Endodermal cell (in vitro differentiated cells): ENCODE measurements around the gene PDE10A. TPM values are rescaled to one million over a fixed set of nuclear protein-coding genes. Genes with fewer than 3 reads are reported as not detected.

ENCODE experiments used
- DNase-seq: peaks from one replicate; pipeline ENCODE4 v3.0.0-alpha.2; 2017
- H3K27ac ChIP-seq: 2 replicates; pipeline ENCODE4 v1.5.1; 2013; ENCODE audit warnings: mild to moderate bottlenecking, low read depth, low read length, moderate library complexity
- H3K27me3 ChIP-seq: 2 replicates; pipeline ENCODE4 v1.6.1; 2013; ENCODE audit warnings: mild to moderate bottlenecking, low read length, moderate library complexity; ENCODE audit not compliant: insufficient read depth, control insufficient read depth, poor library complexity, severe bottlenecking
- H3K36me3 ChIP-seq: 2 replicates; pipeline ENCODE4 v1.7.0; 2013; ENCODE audit warnings: mild to moderate bottlenecking, low read length, moderate library complexity; ENCODE audit not compliant: control insufficient read depth, insufficient read depth
- H3K4me1 ChIP-seq: one replicate; pipeline ENCODE4 v1.7.0; 2013; ENCODE audit warnings: low read length; ENCODE audit not compliant: control insufficient read depth, insufficient read depth
- H3K4me3 ChIP-seq: 2 replicates; pipeline ENCODE4 v1.5.1; 2013; ENCODE audit warnings: mild to moderate bottlenecking, low read length, moderate library complexity
- H3K9ac ChIP-seq: 2 replicates; pipeline ENCODE4 v1.6.1; 2013; ENCODE audit warnings: mild to moderate bottlenecking, low read length, moderate library complexity; ENCODE audit not compliant: poor library complexity, severe bottlenecking; ENCODE audit errors: extremely low read depth
- H3K9me3 ChIP-seq: 2 replicates; pipeline ENCODE4 v1.6.1; 2013; ENCODE audit warnings: mild to moderate bottlenecking, low read length, moderate library complexity; ENCODE audit not compliant: control insufficient read depth
- H3K27ac Mint-ChIP-seq: 2 replicates; pipeline ENCODE4 v1.8.0; 2020; ENCODE audit warnings: mixed read lengths
- H3K27me3 Mint-ChIP-seq: 2 replicates; pipeline ENCODE4 v1.8.0; 2021; ENCODE audit warnings: mild to moderate bottlenecking, mixed read lengths; ENCODE audit not compliant: insufficient read depth
- H3K36me3 Mint-ChIP-seq: 2 replicates; pipeline ENCODE4 v1.8.0; 2020; ENCODE audit warnings: low read depth, mixed read lengths
- H3K4me1 Mint-ChIP-seq: 2 replicates; pipeline ENCODE4 v1.8.0; 2020; ENCODE audit warnings: mixed read lengths
- H3K4me3 Mint-ChIP-seq: 2 replicates; pipeline ENCODE4 v1.8.0; 2020; ENCODE audit warnings: mild to moderate bottlenecking, moderate library complexity, mixed read lengths
- H3K9me3 Mint-ChIP-seq: 2 replicates; pipeline ENCODE4 v1.8.0; 2020; ENCODE audit warnings: mild to moderate bottlenecking, mixed read lengths
- CTCF ChIP-seq: fragments of 200-600 bp; sonication (generic); conservative IDR thresholded peaks from 2 replicates; pipeline ENCODE4 v1.5.0; 2021; ENCODE audit warnings: antibody characterized with exemption, mild to moderate bottlenecking
- WGBS, 2 experiments: methylation state at CpG; one replicate each; pipeline versions ENCODE4 v1.1.5 to v1.1.7; 2013; ENCODE audit warnings: missing lambda C conversion rate in 2 of 2, mixed read lengths in 1 of 2; ENCODE audit not compliant: insufficient coverage in 1 of 2, insufficient read length in 1 of 2; 5-methylcytosine and 5-hydroxymethylcytosine counted together
- total RNA-seq, 2 donors: library from RNA; stranded (reverse); fragmentation: NEBNext Ultra II Directional in 1 of 2; extraction: Animal tissue kit (Norgen Biotek cat#: 25700) in 1 of 2; gene quantifications; 2 replicates in 1 of 2; 3 replicates in 1 of 2; pipeline ENCODE4 v1.2.1, GENCODE V29; 2021

The PDE10A gene
- total RNA-seq, 2 donors from 2014 or later, result 22.8 to 27.8 TPM

GRCh38 chr6:165665384-165665672, 2.3 kb upstream of the PDE10A start:
- Mint-ChIP-seq H3K36me3 (no peaks in the 10 kb centered on the region), H3K4me1 (peaks cover 37% of the 10 kb centered on the region), H3K27me3 (peaks cover 48% of the 10 kb centered on the region), H3K9me3 (no peaks in the 10 kb centered on the region), H3K4me3 (no peak overlapping the region), H3K27ac (no peak overlapping the region)
- H3K9me3 ChIP-seq, result no peaks in the 10 kb centered on the region
- peaks cover 20% of the 10 kb centered on the region for H3K4me1 ChIP-seq
- TF ChIP-seq CTCF, result no peak
- H3K27me3 ChIP-seq, result peaks cover 38% of the 10 kb centered on the region
- H3K27ac ChIP-seq, result no peak overlapping the region
- DNase-seq, result no peak
- H3K36me3 ChIP-seq, result no peaks in the 10 kb centered on the region
- no peak overlapping the region for H3K9ac ChIP-seq
- H3K4me3 ChIP-seq, result peak overlapping the region; percentile 82
- 11% methylated on average over 4 of the region's 4 CpGs; no CpG with 5 or more reads in 1 of the 2 experiments for WGBS, 2 experiments

GRCh38 chr6:165664559-165665383, 1.7 kb upstream of the PDE10A start:
- Histone ChIP-seq H3K27me3 (peaks cover 44% of the 10 kb centered on the region), H3K9ac (no peak overlapping the region), H3K9me3 (no peaks in the 10 kb centered on the region), H3K36me3 (no peaks in the 10 kb centered on the region), H3K27ac (no peak overlapping the region), H3K4me1 (peaks cover 16% of the 10 kb centered on the region), H3K4me3 (peak overlapping the region; percentile 82)
- 0 to 3% methylated on average over 15 to 25 of the region's 25 CpGs for WGBS, 2 experiments
- H3K4me1 Mint-ChIP-seq, result peaks cover 35% of the 10 kb centered on the region
- H3K9me3 Mint-ChIP-seq, result no peaks in the 10 kb centered on the region
- peak overlapping the region; percentile 72 for H3K4me3 Mint-ChIP-seq
- no peak for DNase-seq
- H3K27ac Mint-ChIP-seq, result no peak overlapping the region
- H3K27me3 Mint-ChIP-seq, result peaks cover 51% of the 10 kb centered on the region
- H3K36me3 Mint-ChIP-seq, result no peaks in the 10 kb centered on the region
- peak; percentile 60 for TF ChIP-seq CTCF

- WGBS, 2 experiments, result 0% methylated on average over 28 to 48 of the region's 48 CpGs
- peak overlapping the region; percentile 82 for H3K4me3 ChIP-seq
- DNase-seq, result peak; percentile 77
- peaks cover 59% of the 10 kb centered on the region for H3K27me3 Mint-ChIP-seq
- peaks cover 3% of the 10 kb centered on the region for H3K36me3 ChIP-seq
- H3K9me3 Mint-ChIP-seq, result no peaks in the 10 kb centered on the region
- peaks cover 32% of the 10 kb centered on the region for H3K4me1 Mint-ChIP-seq
- no peaks in the 10 kb centered on the region for H3K9me3 ChIP-seq
- H3K9ac ChIP-seq, result peak overlapping the region; percentile 0
- H3K4me3 Mint-ChIP-seq, result peak overlapping the region; percentile 72
- H3K27me3 ChIP-seq, result peaks cover 44% of the 10 kb centered on the region
- no peak overlapping the region for H3K27ac ChIP-seq
- no peak overlapping the region for H3K27ac Mint-ChIP-seq
- H3K36me3 Mint-ChIP-seq, result peaks cover 2% of the 10 kb centered on the region
- TF ChIP-seq CTCF, result no peak
- peaks cover 15% of the 10 kb centered on the region for H3K4me1 ChIP-seq
These were observed 906 bp upstream of the PDE10A start for GRCh38 chr6:165663736-165664558.
